ENCODE measurements around the gene MBD4. TPM values are rescaled to one million over a fixed set of nuclear protein-coding genes. Genes with fewer than 3 reads are reported as not detected.

The MBD4 gene
- total RNA-seq, 2 experiments from 2014 or later: 46.3 to 74.6 TPM

GRCh38 chr3:129404130-129404529 is 35.6 kb downstream of the MBD4 start:
- Histone ChIP-seq H3K9me3 (ENCODE audit: low read length) (no peaks in the 10 kb centered on the region), H3K27ac (ENCODE audit: low read depth, low read length, poor library complexity, severe bottlenecking) (no peak overlapping the region), H3K4me1 (ENCODE audit: insufficient read depth, low read length, poor library complexity, severe bottlenecking) (peaks cover 11% of the 10 kb centered on the region), H4K20me1 (ENCODE audit: insufficient read depth, low read length) (no peaks in the 10 kb centered on the region), H2AFZ (ENCODE audit: low read length) (no peak overlapping the region), H3K36me3 (ENCODE audit: insufficient read depth, low read length) (no peaks in the 10 kb centered on the region), H3K4me2 (ENCODE audit: low read length) (no peak overlapping the region), H3K9me2 (ENCODE audit: insufficient read depth, low read length) (no peaks in the 10 kb centered on the region), H3K79me2 (ENCODE audit: insufficient read depth, low read depth, low read length) (peaks cover 1% of the 10 kb centered on the region), H3K4me3 (ENCODE audit: low read depth, low read length, poor library complexity, severe bottlenecking) (no peak overlapping the region)
- ChIA-PET POLR2A (interaction anchor here (1.1 kb wide), 1 partner anchor 12 kb away, joined by 6 read pairs; no protein-coding TSS in a partner anchor), CTCF (ENCODE audit: unreplicated experiment) (no interaction called here)
- BruUV-seq (replicated peaks): no TSS peak
- intact Hi-C loops (cut with micrococcal nuclease; ENCODE audit: unreplicated experiment): no loop called here
- TF ChIP-seq CTCF (conservative IDR thresholded peaks at IDR 0.05; ENCODE audit: low read length) (no peak), EZH2phosphoT487 (IDR thresholded peaks at IDR 0.05; ENCODE audit: borderline replicate concordance, low read depth, low read length) (no peak)
- no peak for DNase-seq (ENCODE audit: low spot score)

- BruUV-seq (replicated peaks): no TSS peak
- Histone ChIP-seq H3K36me3 (ENCODE audit: insufficient read depth, low read length) (no peaks in the 10 kb centered on the region), H3K79me2 (ENCODE audit: insufficient read depth, low read depth, low read length) (peaks cover 8% of the 10 kb centered on the region)
Observed at GRCh38 chr3:129403450-129403849, 36.3 kb downstream of the MBD4 start.

More at GRCh38 chr3:129403450-129403849, 36.3 kb downstream of the MBD4 start:
- DNase-seq (ENCODE audit: low spot score): no peak
- CTCF ChIA-PET (ENCODE audit: unreplicated experiment): interaction anchor here (1.0 kb wide), 1 partner anchor 20 kb away, joined by 3 read pairs; no protein-coding TSS in a partner anchor
- no peak overlapping the region for H2AFZ ChIP-seq (ENCODE audit: low read length)
- intact Hi-C loops (cut with micrococcal nuclease; ENCODE audit: unreplicated experiment): no loop called here
- no peaks in the 10 kb centered on the region for H3K9me2 ChIP-seq (ENCODE audit: insufficient read depth, low read length)
- no peak overlapping the region for H3K4me3 ChIP-seq (ENCODE audit: low read depth, low read length, poor library complexity, severe bottlenecking)
- no peak overlapping the region for H3K4me2 ChIP-seq (ENCODE audit: low read length)
- TF ChIP-seq CTCF (conservative IDR thresholded peaks at IDR 0.05; ENCODE audit: low read length) (no peak), EZH2phosphoT487 (IDR thresholded peaks at IDR 0.05; ENCODE audit: borderline replicate concordance, low read depth, low read length) (no peak)
- H3K4me1 ChIP-seq (ENCODE audit: insufficient read depth, low read length, poor library complexity, severe bottlenecking): peaks cover 11% of the 10 kb centered on the region
- H4K20me1 ChIP-seq (ENCODE audit: insufficient read depth, low read length): no peaks in the 10 kb centered on the region
- H3K9me3 ChIP-seq (ENCODE audit: low read length): no peaks in the 10 kb centered on the region
- POLR2A ChIA-PET: interaction anchor here (0.6 kb wide), 1 partner anchor 476 kb away, joined by 3 read pairs; no protein-coding TSS in a partner anchor
- no peak overlapping the region for H3K27ac ChIP-seq (ENCODE audit: low read depth, low read length, poor library complexity, severe bottlenecking)
